ENCODE measurements around the gene ERP44. TPM values are rescaled to one million over a fixed set of nuclear protein-coding genes. Genes with fewer than 3 reads are reported as not detected.

ERP44 gene
- total and polyA plus RNA-seq, 2 donors (not counting 3 experiments of a cell fraction or from before 2014, with no cell fraction given) = 9.9 to 21.4 TPM

GRCh38 chr9:99967457-99967856 is 131.3 kb downstream of the ERP44 start:
- no peak overlapping the region for H3K4me3 ChIP-seq (replicated peaks in 1 of 3; ENCODE audit: insufficient read depth in 1 of 3, low read depth in 1 of 3, low read length in 3 of 3)
- FAIRE-seq = no peak
- H2AFZ ChIP-seq (ENCODE audit: low read depth, low read length) = no peak overlapping the region
- no peaks in the 10 kb centered on the region for H3K36me3 ChIP-seq (ENCODE audit: control insufficient read depth in 2 of 2, extremely low read depth in 1 of 2, insufficient read depth in 2 of 2, low read length in 2 of 2)
- TF ChIP-seq JUN (IDR thresholded peaks at IDR 0.05; ENCODE audit: borderline replicate concordance, insufficient read depth, insufficient read length, low read depth) (no peak), POLR2AphosphoS5 (IDR thresholded peaks at IDR 0.05; ENCODE audit: insufficient read depth, low read depth, low read length) (no peak)
- no peaks in the 10 kb centered on the region for H3K79me2 ChIP-seq (ENCODE audit: control insufficient read depth, insufficient read depth, low read length)
- BruUV-seq (replicated peaks) = no TSS peak
- ChIA-PET CTCF (interaction anchor here (1.0 to 1.3 kb wide), 2 partner anchors 20 to 44 kb away, joined by 3 read pairs; no protein-coding TSS in a partner anchor), POLR2A (no interaction called here)
- no peaks in the 10 kb centered on the region for H4K20me1 ChIP-seq (replicated peaks; ENCODE audit: control insufficient read depth, extremely low read depth, insufficient read depth, low read length)
- intact Hi-C loops (cut with micrococcal nuclease) = no loop called here
- no peak overlapping the region for H3K4me2 ChIP-seq (ENCODE audit: insufficient read depth, low read length)
- DNase-seq (ENCODE audit: low read depth, low spot score) = no peak
- no peaks in the 10 kb centered on the region for H3K9me3 ChIP-seq (replicated peaks; ENCODE audit: control insufficient read depth, insufficient read depth, low read length)
- no peaks in the 10 kb centered on the region for H3K9me1 ChIP-seq (replicated peaks; ENCODE audit: control insufficient read depth, extremely low read depth, insufficient read depth, low read length)
- H3K27me3 ChIP-seq (ENCODE audit: control insufficient read depth in 2 of 2, insufficient read depth in 2 of 2, low read length in 2 of 2) = no peaks in the 10 kb centered on the region
- no peak overlapping the region for H3K9ac ChIP-seq (replicated peaks; ENCODE audit: extremely low read depth, insufficient read depth, low read length)
- no peak overlapping the region for H3K27ac ChIP-seq (ENCODE audit: insufficient read depth, low read depth, low read length)
- H3K4me1 ChIP-seq (ENCODE audit: control insufficient read depth, extremely low read depth, insufficient read depth, low read length) = peaks cover 6% of the 10 kb centered on the region
- dilution Hi-C loops (cut with MboI; ENCODE audit: extremely low pct_ligation_motif_present, low sequenced_read_pairs) = no loop called here

DNA sequence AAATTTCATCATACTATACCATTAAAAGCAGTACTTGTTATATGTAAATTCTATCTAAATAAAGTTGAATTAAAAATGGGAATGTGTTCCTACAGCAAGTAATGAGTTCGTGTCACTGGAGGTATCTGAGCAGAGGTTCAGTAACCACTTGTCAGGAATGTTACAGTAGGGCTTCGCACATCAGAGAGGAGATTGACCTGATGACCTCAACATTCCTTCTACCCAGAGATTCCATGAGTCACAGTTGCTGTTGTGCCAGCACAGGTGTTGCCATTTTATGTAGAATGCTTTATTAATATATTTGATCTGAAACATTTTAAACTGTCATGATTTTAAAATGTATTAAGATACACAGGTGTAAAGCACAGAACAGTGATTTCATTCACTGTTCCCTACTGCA is 132.1 kb downstream of the ERP44 start:
- Histone ChIP-seq H3K36me3 (ENCODE audit: control insufficient read depth in 2 of 2, extremely low read depth in 1 of 2, insufficient read depth in 2 of 2, low read length in 2 of 2) (no peaks in the 10 kb centered on the region), H3K27me3 (ENCODE audit: control insufficient read depth in 2 of 2, insufficient read depth in 2 of 2, low read length in 2 of 2) (no peaks in the 10 kb centered on the region), H2AFZ (ENCODE audit: low read depth, low read length) (no peak overlapping the region), H4K20me1 (replicated peaks; ENCODE audit: control insufficient read depth, extremely low read depth, insufficient read depth, low read length) (no peaks in the 10 kb centered on the region), H3K4me1 (ENCODE audit: control insufficient read depth, extremely low read depth, insufficient read depth, low read length) (peaks cover 6% of the 10 kb centered on the region), H3K9me1 (replicated peaks; ENCODE audit: control insufficient read depth, extremely low read depth, insufficient read depth, low read length) (no peaks in the 10 kb centered on the region), H3K4me3 (replicated peaks in 1 of 3; ENCODE audit: insufficient read depth in 1 of 3, low read depth in 1 of 3, low read length in 3 of 3) (no peak overlapping the region), H3K9ac (replicated peaks; ENCODE audit: extremely low read depth, insufficient read depth, low read length) (no peak overlapping the region), H3K79me2 (ENCODE audit: control insufficient read depth, insufficient read depth, low read length) (no peaks in the 10 kb centered on the region), H3K27ac (ENCODE audit: insufficient read depth, low read depth, low read length) (no peak overlapping the region), H3K9me3 (replicated peaks; ENCODE audit: control insufficient read depth, insufficient read depth, low read length) (no peaks in the 10 kb centered on the region), H3K4me2 (ENCODE audit: insufficient read depth, low read length) (no peak overlapping the region)
- ChIA-PET CTCF (no interaction called here), POLR2A (no interaction called here)
- intact Hi-C loops (cut with micrococcal nuclease) (no loop called here), dilution Hi-C loops (cut with MboI; ENCODE audit: extremely low pct_ligation_motif_present, low sequenced_read_pairs) (no loop called here)
- FAIRE-seq = peak; percentile 4
- BruUV-seq (replicated peaks) = no TSS peak
- DNase-seq (ENCODE audit: low read depth, low spot score) = peak; percentile 52
- TF ChIP-seq JUN (IDR thresholded peaks at IDR 0.05; ENCODE audit: borderline replicate concordance, insufficient read depth, insufficient read length, low read depth) (peak; percentile 59), FOS (IDR thresholded peaks at IDR 0.05; ENCODE audit: borderline replicate concordance, insufficient read depth, low read length) (peak; percentile 6), CTCF (IDR thresholded peaks at IDR 0.05; ENCODE audit: extremely low read depth in 1 of 2, insufficient read depth in 1 of 2, low read depth in 1 of 2, low read length in 2 of 2) (no peak)

All from endothelial cell of umbilical vein (primary cell).